GM10847 (cell line): ENCODE measurements around the gene DMP1.

Experiments
- POLR2A ChIP-seq: IDR thresholded peaks from 2 replicates; pipeline ENCODE4 v1.6.1; 2011; ENCODE audit not compliant: insufficient read length; ENCODE audit errors: extremely low read depth

DMP1 gene

GRCh38 chr4:87649980-87650379 lies at the start of gene DMP1:
Gene DMP1, plus strand, starts transcription at chr4:87650280. Its CDS starts 6,213 bp downstream, at chr4:87656493.
- TF ChIP-seq POLR2A = no peak

GRCh38 chr4:87601361-87601760 lies 48.7 kb upstream of the DMP1 start:
- no peak for TF ChIP-seq POLR2A

GRCh38 chr4:87608229-87608628 lies 41.9 kb upstream of the DMP1 start, which contains the start of gene DSPP:
Gene DSPP, plus strand, starts transcription at chr4:87608529. Its CDS starts 2,380 bp downstream, at chr4:87610909.
- TF ChIP-seq POLR2A = no peak

- TF ChIP-seq POLR2A = no peak
Observed at GRCh38 chr4:87614292-87614890, 35.7 kb upstream of the DMP1 start.

- no peak for TF ChIP-seq POLR2A
Observed at GRCh38 chr4:87616268-87616667, 33.8 kb upstream of the DMP1 start.

GRCh38 chr4:87620086-87620485 lies 30.0 kb upstream of the DMP1 start:
- no peak for TF ChIP-seq POLR2A

GRCh38 chr4:87620491-87620890 lies 29.6 kb upstream of the DMP1 start:
- no peak for TF ChIP-seq POLR2A

GRCh38 chr4:87622303-87622702 lies 27.8 kb upstream of the DMP1 start:
- TF ChIP-seq POLR2A = no peak

- TF ChIP-seq POLR2A = no peak
Observed at GRCh38 chr4:87624698-87625097, 25.4 kb upstream of the DMP1 start.

GRCh38 chr4:87631668-87632067 lies 18.4 kb upstream of the DMP1 start:
- no peak for TF ChIP-seq POLR2A

- TF ChIP-seq POLR2A = no peak
Observed at GRCh38 chr4:87632469-87632868, 17.6 kb upstream of the DMP1 start.

GRCh38 chr4:87633243-87633642 lies 16.8 kb upstream of the DMP1 start:
- TF ChIP-seq POLR2A = no peak

GRCh38 chr4:87644286-87644685 lies 5.8 kb upstream of the DMP1 start:
- TF ChIP-seq POLR2A = no peak

GRCh38 chr4:87650938-87651337 lies 858 bp downstream of the DMP1 start:
- TF ChIP-seq POLR2A = no peak

GRCh38 chr4:87651941-87652340 lies 1.9 kb downstream of the DMP1 start:
- no peak for TF ChIP-seq POLR2A

GRCh38 chr4:87654487-87655044 lies 4.5 kb downstream of the DMP1 start:
- TF ChIP-seq POLR2A = no peak

- no peak for TF ChIP-seq POLR2A
Observed at GRCh38 chr4:87657525-87657924, 7.4 kb downstream of the DMP1 start.
